CD4-positive, alpha-beta T cell (primary cell): Measurements from ENCODE around the gene JDP2. TPM values are rescaled to one million over a fixed set of nuclear protein-coding genes. Genes with fewer than 3 reads are reported as not detected.

ENCODE experiments used
- ATAC-seq: fragments of 200-7000 bp; cut with Tn5 transposase; one replicate; pipeline ENCODE4 v1.10.0; 2022; ENCODE audit warnings: mild to moderate bottlenecking; ENCODE audit not compliant: poor library complexity
- CTCF ChIA-PET: fragments of 350-600 bp; sonication (Branson Sonifier 250); formaldehyde crosslinking; loops from one replicate; lab custom pipeline; 2021; ENCODE audit warnings: antibody characterized with exemption, inconsistent platforms; lab: Charles Lee
- POLR2A ChIA-PET: fragments of 350-600 bp; sonication (Branson Sonifier 250); formaldehyde crosslinking; loops from one replicate; lab custom pipeline; 2021; ENCODE audit warnings: antibody characterized with exemption, inconsistent platforms; lab: Charles Lee
- DNase-seq, 14 experiments: peaks; one replicate each; pipeline ENCODE4 v3.0.0-alpha.2; 2013 to 2020; ENCODE audit warnings: mixed read lengths in 2 of 14
- H3K27ac ChIP-seq, 2 donors: one replicate each; pipeline versions ENCODE4 v1.5.1 to v1.7.0; 2013; ENCODE audit warnings: low read length in 2 of 2, low read depth in 1 of 2, mild to moderate bottlenecking in 1 of 2
- H3K27me3 ChIP-seq, 2 experiments: 1 replicate in 1 of 2; 2 replicates in 1 of 2; pipeline versions ENCODE4 v1.6.1 to v1.7.0; 2013; ENCODE audit warnings: low read length in 2 of 2, control low read depth in 1 of 2, mild to moderate bottlenecking in 1 of 2, moderate library complexity in 1 of 2; ENCODE audit not compliant: insufficient read depth in 2 of 2, control insufficient read depth in 1 of 2
- H3K36me3 ChIP-seq: one replicate; pipeline ENCODE4 v1.6.1; 2013; ENCODE audit warnings: low read length, control low read depth; ENCODE audit not compliant: insufficient read depth
- H3K4me1 ChIP-seq: one replicate; pipeline ENCODE4 v1.6.1; 2013; ENCODE audit warnings: low read length, control low read depth; ENCODE audit not compliant: insufficient read depth
- H3K4me3 ChIP-seq: one replicate; pipeline ENCODE4 v1.5.1; 2013; ENCODE audit warnings: mild to moderate bottlenecking, low read length, moderate library complexity
- H3K9me3 ChIP-seq, 2 experiments: 1 replicate in 1 of 2; 2 replicates in 1 of 2; pipeline versions ENCODE4 v1.6.1 to v1.7.0; 2013; ENCODE audit warnings: low read length in 2 of 2, mild to moderate bottlenecking in 2 of 2, control low read depth in 1 of 2, moderate library complexity in 1 of 2; ENCODE audit not compliant: control insufficient read depth in 1 of 2, insufficient read depth in 1 of 2
- H3K27ac Mint-ChIP-seq: one replicate; pipeline ENCODE4 v1.8.0; 2020; ENCODE audit warnings: mixed read lengths
- H3K27me3 Mint-ChIP-seq: one replicate; pipeline ENCODE4 v1.8.0; 2021; ENCODE audit warnings: mixed read lengths
- H3K36me3 Mint-ChIP-seq: one replicate; pipeline ENCODE4 v1.8.0; 2021; ENCODE audit warnings: low read depth, mixed read lengths
- H3K4me1 Mint-ChIP-seq: one replicate; pipeline ENCODE4 v1.8.0; 2021; ENCODE audit warnings: low read depth, mixed read lengths
- H3K4me3 Mint-ChIP-seq: one replicate; pipeline ENCODE4 v1.8.0; 2020; ENCODE audit warnings: mild to moderate bottlenecking, mixed read lengths
- H3K9me3 Mint-ChIP-seq: one replicate; pipeline ENCODE4 v1.8.0; 2020; ENCODE audit warnings: mixed read lengths
- CTCF ChIP-seq: fragments of 200-600 bp; IDR thresholded peaks from one replicate; pipeline ENCODE4 v1.8.0; 2022; ENCODE audit warnings: antibody characterized with exemption, mild to moderate bottlenecking
- intact Hi-C, 2 experiments: fragments of 100-400 bp; cut with DNase I in 1 of 2; cut with micrococcal nuclease in 1 of 2; formaldehyde crosslinking; loops; one replicate each; pipeline versions ENCODE4 v1.15.1 to v1.9.0; 2023 to 2025; cut with DNase I, micrococcal nuclease
- total RNA-seq, 174 experiments: library from RNA in 2 of 174; stranded (reverse) in 2 of 174; gene quantifications; one replicate each; pipeline ENCODE4 v1.2.3 and lab custom pipeline; 2021 to 2026

The JDP2 gene
- total RNA-seq, 2 experiments from 2014 or later = 1.1 to 1.2 TPM

- CTCF ChIA-PET = interaction anchor here (0.6 to 2.2 kb wide), 5 partner anchors 12 to 51 kb away, joined by 3 to 13 read pairs (median 4); no protein-coding TSS in a partner anchor
- intact Hi-C loops = loop anchor here in 1 of 2 experiments (10.0 kb wide), 1 partner anchor 140 kb away; no protein-coding TSS in a partner anchor
Observed at GRCh38 chr14:75514673-75515628, 87.1 kb downstream of the JDP2 start.

DNA sequence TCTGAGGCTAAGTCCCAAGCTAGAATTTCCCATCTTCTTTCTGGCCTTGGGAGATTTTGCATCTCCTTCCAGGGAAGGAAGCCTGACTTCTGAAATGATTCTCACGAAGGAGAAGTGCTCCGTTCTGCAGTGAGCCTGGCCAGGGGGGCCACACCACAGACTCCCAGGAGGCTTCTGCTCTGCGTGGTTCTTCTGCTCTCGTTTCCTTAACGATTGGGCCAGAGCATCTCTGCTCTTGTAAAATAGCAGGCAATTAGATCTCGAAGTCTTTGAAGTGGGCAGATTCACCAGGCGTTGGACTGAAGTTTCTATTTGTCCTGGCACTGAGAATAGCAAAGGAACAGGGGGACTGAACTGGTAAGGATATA, 87.8 kb downstream of the JDP2 start:
- intact Hi-C loops = loop anchor here in 1 of 2 experiments (10.0 kb wide), 1 partner anchor 139 kb away; no protein-coding TSS in a partner anchor

More at GRCh38 chr14:75514673-75515628, 87.1 kb downstream of the JDP2 start:
- peak; percentile 20 to 80 (median 41) for DNase-seq
- peaks cover 4 to 13% of the 10 kb centered on the region in 2 experiments for H3K9me3 ChIP-seq
- no peak for TF ChIP-seq CTCF
- POLR2A ChIA-PET = interaction anchor here (0.7 to 2.6 kb wide), 8 partner anchors 9 to 180 kb away, joined by 3 to 14 read pairs (median 6); no protein-coding TSS in a partner anchor
- Mint-ChIP-seq H3K36me3 (no peaks in the 10 kb centered on the region), H3K27ac (peak overlapping the region; percentile 72), H3K4me1 (peaks cover 49% of the 10 kb centered on the region), H3K9me3 (peaks cover 5% of the 10 kb centered on the region), H3K4me3 (peak overlapping the region; percentile 89), H3K27me3 (no peaks in the 10 kb centered on the region)
- peak; percentile 77 for ATAC-seq
- no peaks in the 10 kb centered on the region for H3K36me3 ChIP-seq
- H3K4me1 ChIP-seq = peaks cover 38% of the 10 kb centered on the region
- peak overlapping the region; percentile 29 to 67 for H3K27ac ChIP-seq
- H3K27me3 ChIP-seq = no peaks in the 10 kb centered on the region
- H3K4me3 ChIP-seq = peak overlapping the region; percentile 54

More for the DNA sequence above, 87.8 kb downstream of the JDP2 start:
- H3K9me3 ChIP-seq = peaks cover 4 to 13% of the 10 kb centered on the region in 2 experiments
- no peak for TF ChIP-seq CTCF
- ChIA-PET CTCF (interaction anchor here (0.9 to 2.2 kb wide), 4 partner anchors 23 to 51 kb away, joined by 3 to 13 read pairs (median 4); no protein-coding TSS in a partner anchor), POLR2A (interaction anchor here (1.0 to 2.6 kb wide), 7 partner anchors 8 to 44 kb away, joined by 3 to 14 read pairs (median 7); no protein-coding TSS in a partner anchor)
- Mint-ChIP-seq H3K27ac (peak overlapping the region; percentile 72), H3K27me3 (no peaks in the 10 kb centered on the region), H3K4me3 (peak overlapping the region; percentile 57), H3K4me1 (peaks cover 53% of the 10 kb centered on the region), H3K36me3 (no peaks in the 10 kb centered on the region), H3K9me3 (peaks cover 4% of the 10 kb centered on the region)
- DNase-seq = peak in 2 of 14 experiments; percentile 10 to 37
- H3K36me3 ChIP-seq = no peaks in the 10 kb centered on the region
- H3K27ac ChIP-seq = peak overlapping the region; percentile 22 to 67
- H3K27me3 ChIP-seq = no peaks in the 10 kb centered on the region
- peak overlapping the region; percentile 54 for H3K4me3 ChIP-seq
- ATAC-seq = peak; percentile 18
- H3K4me1 ChIP-seq = peaks cover 44% of the 10 kb centered on the region
